GM23338 (cell line): ENCODE data around the gene TLE2.

Experiments used
- CREB1 ChIP-seq: fragments of 250-450 bp; sonication (Bioruptor Pico); IDR thresholded peaks from 2 replicates; pipeline ENCODE4 v1.5.0; 2020; ENCODE audit warnings: low read depth, mild to moderate bottlenecking, moderate library complexity
- EZH2 ChIP-seq: fragments of 200-600 bp; sonication (generic); IDR thresholded peaks from one replicate; pipeline ENCODE4 v1.8.0; 2017; ENCODE audit warnings: antibody characterized with exemption, mild to moderate bottlenecking, low read depth; ENCODE audit not compliant: unreplicated experiment
- EZH2phosphoT487 ChIP-seq: fragments of 200-600 bp; sonication (generic); IDR thresholded peaks from one replicate; pipeline ENCODE4 v1.8.1; 2018; ENCODE audit warnings: antibody characterized with exemption; ENCODE audit not compliant: unreplicated experiment
- JUNB ChIP-seq: IDR thresholded peaks from one replicate; pipeline ENCODE4 v1.6.1; 2016; ENCODE audit warnings: antibody characterized with exemption; ENCODE audit not compliant: unreplicated experiment
- NANOG ChIP-seq: IDR thresholded peaks from 2 replicates; pipeline ENCODE4 v1.6.1; 2016; ENCODE audit warnings: antibody characterized with exemption, borderline replicate concordance
- POLR2AphosphoS5 ChIP-seq: IDR thresholded peaks from 2 replicates; pipeline ENCODE4 v1.6.1; 2016; ENCODE audit warnings: antibody characterized with exemption, low read depth
- STAT1 ChIP-seq: IDR thresholded peaks from one replicate; pipeline ENCODE4 v1.6.1; 2016; ENCODE audit warnings: antibody characterized with exemption; ENCODE audit not compliant: unreplicated experiment
- ZNF114 ChIP-seq: fragments of 250-450 bp; sonication (Bioruptor Pico); IDR thresholded peaks from 2 replicates; pipeline ENCODE4 v1.5.0; 2020; ENCODE audit warnings: mild to moderate bottlenecking, moderate library complexity
- ZNF331 ChIP-seq: fragments of 250-450 bp; sonication (Bioruptor Pico); IDR thresholded peaks from 2 replicates; pipeline ENCODE4 v1.5.0; 2020; ENCODE audit warnings: low read depth, mild to moderate bottlenecking, moderate library complexity
- ZNF462 ChIP-seq: fragments of 250-450 bp; sonication (Bioruptor Pico); IDR thresholded peaks from 2 replicates; pipeline ENCODE4 v1.5.0; 2020; ENCODE audit warnings: mild to moderate bottlenecking, moderate library complexity
- TF ChIP-seq, protein P1 (sequence below), 2 experiments: fragments of 200-600 bp in 1 of 2; sonication (generic) in 1 of 2; conservative IDR thresholded peaks; 2 replicates each; pipeline versions ENCODE4 v1.5.1 to v1.6.1; 2016 to 2017; ENCODE audit warnings: antibody characterized with exemption in 2 of 2, low read depth in 2 of 2, mild to moderate bottlenecking in 2 of 2, moderate library complexity in 1 of 2
- TF ChIP-seq, protein P2 (sequence below): IDR thresholded peaks from one replicate; pipeline ENCODE4 v1.6.1; 2018; ENCODE audit warnings: antibody characterized with exemption; ENCODE audit not compliant: unreplicated experiment
- TF ChIP-seq, protein P3 (sequence below): IDR thresholded peaks from 2 replicates; pipeline ENCODE4 v1.6.1; 2016; ENCODE audit warnings: antibody characterized with exemption

DNA sequence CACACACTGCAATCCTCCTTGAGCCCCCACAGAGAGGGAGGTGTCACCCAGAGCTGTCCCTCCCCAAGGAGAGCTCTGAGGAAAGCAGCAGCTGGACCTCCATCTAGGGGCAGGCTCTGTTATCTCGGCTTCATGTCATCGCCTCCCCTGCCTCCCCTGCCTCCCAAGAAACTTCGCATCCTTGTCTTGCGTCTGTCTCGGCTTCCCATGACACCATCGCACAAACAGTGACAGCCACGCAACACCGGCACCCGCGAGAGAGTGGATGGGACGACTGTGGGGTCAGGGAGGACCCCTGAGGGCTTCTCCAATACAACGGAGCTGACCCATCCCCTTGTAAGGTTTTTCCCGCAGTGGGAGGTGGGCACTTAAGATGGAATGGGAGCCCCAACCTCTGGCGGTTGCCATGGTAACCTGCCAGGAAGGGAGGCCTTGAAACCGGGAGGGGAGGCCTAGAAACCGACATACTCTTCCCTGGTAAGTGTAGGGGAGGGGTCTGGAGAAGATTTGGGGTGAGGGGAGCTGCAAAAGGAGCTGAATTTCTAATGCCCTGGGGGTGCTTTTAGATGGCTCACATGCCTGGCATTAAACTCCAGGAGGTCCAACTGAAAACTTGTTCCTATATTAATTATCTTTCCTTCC lies 16.3 kb downstream of the TLE2 start:
- TF ChIP-seq, protein P1, sequence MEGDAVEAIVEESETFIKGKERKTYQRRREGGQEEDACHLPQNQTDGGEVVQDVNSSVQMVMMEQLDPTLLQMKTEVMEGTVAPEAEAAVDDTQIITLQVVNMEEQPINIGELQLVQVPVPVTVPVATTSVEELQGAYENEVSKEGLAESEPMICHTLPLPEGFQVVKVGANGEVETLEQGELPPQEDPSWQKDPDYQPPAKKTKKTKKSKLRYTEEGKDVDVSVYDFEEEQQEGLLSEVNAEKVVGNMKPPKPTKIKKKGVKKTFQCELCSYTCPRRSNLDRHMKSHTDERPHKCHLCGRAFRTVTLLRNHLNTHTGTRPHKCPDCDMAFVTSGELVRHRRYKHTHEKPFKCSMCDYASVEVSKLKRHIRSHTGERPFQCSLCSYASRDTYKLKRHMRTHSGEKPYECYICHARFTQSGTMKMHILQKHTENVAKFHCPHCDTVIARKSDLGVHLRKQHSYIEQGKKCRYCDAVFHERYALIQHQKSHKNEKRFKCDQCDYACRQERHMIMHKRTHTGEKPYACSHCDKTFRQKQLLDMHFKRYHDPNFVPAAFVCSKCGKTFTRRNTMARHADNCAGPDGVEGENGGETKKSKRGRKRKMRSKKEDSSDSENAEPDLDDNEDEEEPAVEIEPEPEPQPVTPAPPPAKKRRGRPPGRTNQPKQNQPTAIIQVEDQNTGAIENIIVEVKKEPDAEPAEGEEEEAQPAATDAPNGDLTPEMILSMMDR (conservative IDR thresholded peaks at IDR 0.05; ENCODE audit: low read depth in 2 of 2), result no peak
- TF ChIP-seq, protein P2, sequence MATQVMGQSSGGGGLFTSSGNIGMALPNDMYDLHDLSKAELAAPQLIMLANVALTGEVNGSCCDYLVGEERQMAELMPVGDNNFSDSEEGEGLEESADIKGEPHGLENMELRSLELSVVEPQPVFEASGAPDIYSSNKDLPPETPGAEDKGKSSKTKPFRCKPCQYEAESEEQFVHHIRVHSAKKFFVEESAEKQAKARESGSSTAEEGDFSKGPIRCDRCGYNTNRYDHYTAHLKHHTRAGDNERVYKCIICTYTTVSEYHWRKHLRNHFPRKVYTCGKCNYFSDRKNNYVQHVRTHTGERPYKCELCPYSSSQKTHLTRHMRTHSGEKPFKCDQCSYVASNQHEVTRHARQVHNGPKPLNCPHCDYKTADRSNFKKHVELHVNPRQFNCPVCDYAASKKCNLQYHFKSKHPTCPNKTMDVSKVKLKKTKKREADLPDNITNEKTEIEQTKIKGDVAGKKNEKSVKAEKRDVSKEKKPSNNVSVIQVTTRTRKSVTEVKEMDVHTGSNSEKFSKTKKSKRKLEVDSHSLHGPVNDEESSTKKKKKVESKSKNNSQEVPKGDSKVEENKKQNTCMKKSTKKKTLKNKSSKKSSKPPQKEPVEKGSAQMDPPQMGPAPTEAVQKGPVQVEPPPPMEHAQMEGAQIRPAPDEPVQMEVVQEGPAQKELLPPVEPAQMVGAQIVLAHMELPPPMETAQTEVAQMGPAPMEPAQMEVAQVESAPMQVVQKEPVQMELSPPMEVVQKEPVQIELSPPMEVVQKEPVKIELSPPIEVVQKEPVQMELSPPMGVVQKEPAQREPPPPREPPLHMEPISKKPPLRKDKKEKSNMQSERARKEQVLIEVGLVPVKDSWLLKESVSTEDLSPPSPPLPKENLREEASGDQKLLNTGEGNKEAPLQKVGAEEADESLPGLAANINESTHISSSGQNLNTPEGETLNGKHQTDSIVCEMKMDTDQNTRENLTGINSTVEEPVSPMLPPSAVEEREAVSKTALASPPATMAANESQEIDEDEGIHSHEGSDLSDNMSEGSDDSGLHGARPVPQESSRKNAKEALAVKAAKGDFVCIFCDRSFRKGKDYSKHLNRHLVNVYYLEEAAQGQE, result no peak
- TF ChIP-seq EZH2phosphoT487 (no peak), EZH2 (no peak), POLR2AphosphoS5 (no peak), NANOG (no peak), CREB1 (CRISPR knock-in tag) (no peak), JUNB (no peak), STAT1 (no peak), ZNF331 (no peak), ZNF462 (CRISPR knock-in tag) (no peak), ZNF114 (CRISPR knock-in tag) (no peak)
- TF ChIP-seq, protein P3, sequence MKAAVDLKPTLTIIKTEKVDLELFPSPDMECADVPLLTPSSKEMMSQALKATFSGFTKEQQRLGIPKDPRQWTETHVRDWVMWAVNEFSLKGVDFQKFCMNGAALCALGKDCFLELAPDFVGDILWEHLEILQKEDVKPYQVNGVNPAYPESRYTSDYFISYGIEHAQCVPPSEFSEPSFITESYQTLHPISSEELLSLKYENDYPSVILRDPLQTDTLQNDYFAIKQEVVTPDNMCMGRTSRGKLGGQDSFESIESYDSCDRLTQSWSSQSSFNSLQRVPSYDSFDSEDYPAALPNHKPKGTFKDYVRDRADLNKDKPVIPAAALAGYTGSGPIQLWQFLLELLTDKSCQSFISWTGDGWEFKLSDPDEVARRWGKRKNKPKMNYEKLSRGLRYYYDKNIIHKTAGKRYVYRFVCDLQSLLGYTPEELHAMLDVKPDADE, result no peak
